ENCODE results near the gene GPR35.

- TF ChIP-seq CTCF (IDR thresholded peaks at IDR 0.05): no peak
- no peak for TF ChIP-seq EZH2phosphoT487 (IDR thresholded peaks at IDR 0.05)
- TF ChIP-seq EZH2 (IDR thresholded peaks at IDR 0.05): no peak
Observed at GRCh38 chr2:240589850-240590525, 35.3 kb upstream of the GPR35 start.
